SK-N-DZ (cell line): ENCODE results near the gene DNAJB4.
"Not testable (repeated sequence)": the region's sequence is repeated elsewhere in the genome, so short reads cannot be mapped to it uniquely, and the experiment has no call there.

Source experiments
- DNase-seq: peaks from one replicate; pipeline ENCODE4 v3.0.0-alpha.2; 2015; ENCODE audit warnings: low spot score

Gene DNAJB4

GRCh38 chr1:77990629-77991204 is 14.0 kb upstream of the DNAJB4 start:
- no peak for DNase-seq

GRCh38 chr1:77991638-77992037 is 13.1 kb upstream of the DNAJB4 start:
- DNase-seq = no peak

GRCh38 chr1:77994117-77994705 is 10.5 kb upstream of the DNAJB4 start:
- no peak for DNase-seq

- DNase-seq = no peak
These were observed 8.0 kb upstream of the DNAJB4 start for GRCh38 chr1:77996734-77997133.

- DNase-seq = not testable (repeated sequence)
These were observed 4.2 kb upstream of the DNAJB4 start for GRCh38 chr1:78000536-78000935.

- DNase-seq = no peak
These were observed 1.5 kb upstream of the DNAJB4 start for GRCh38 chr1:78003070-78003746.

GRCh38 chr1:78003882-78004718 is 639 bp upstream of the DNAJB4 start:
- DNase-seq = peak; percentile 59

GRCh38 chr1:78005448-78005722 is 646 bp downstream of the DNAJB4 start:
- DNase-seq = no peak

GRCh38 chr1:78005755-78006154 is 1.0 kb downstream of the DNAJB4 start:
- no peak for DNase-seq

GRCh38 chr1:78006521-78006920 is 1.8 kb downstream of the DNAJB4 start:
- no peak for DNase-seq

GRCh38 chr1:78007677-78008341 is 3.1 kb downstream of the DNAJB4 start:
- no peak for DNase-seq

- no peak for DNase-seq
These were observed 4.5 kb downstream of the DNAJB4 start for GRCh38 chr1:78009276-78009675.

GRCh38 chr1:78009836-78010235 is 5.1 kb downstream of the DNAJB4 start:
- no peak for DNase-seq

GRCh38 chr1:78011050-78011449 is 6.3 kb downstream of the DNAJB4 start:
- no peak for DNase-seq

GRCh38 chr1:78015148-78015547 is 10.4 kb downstream of the DNAJB4 start:
- DNase-seq = no peak

GRCh38 chr1:78019024-78019423 is 14.3 kb downstream of the DNAJB4 start:
- no peak for DNase-seq

- not testable (repeated sequence) for DNase-seq
These were observed 16.4 kb downstream of the DNAJB4 start for GRCh38 chr1:78021134-78021533.

GRCh38 chr1:78029793-78030192 is 25.1 kb downstream of the DNAJB4 start:
- no peak for DNase-seq

GRCh38 chr1:78032996-78033796 is 28.5 kb downstream of the DNAJB4 start:
- no peak for DNase-seq

- DNase-seq = no peak
These were observed 29.0 kb downstream of the DNAJB4 start for GRCh38 chr1:78033797-78034172.

GRCh38 chr1:78035121-78035520 is 30.4 kb downstream of the DNAJB4 start:
- DNase-seq = no peak
